HL-60 (cell line): ENCODE data around the gene RBM42.

Source experiments
- CTCF ChIP-seq: IDR thresholded peaks from one replicate; pipeline ENCODE4 v1.5.1; 2011; ENCODE audit warnings: low read length, control low read depth, inconsistent platforms; ENCODE audit not compliant: insufficient read depth
- GABPA ChIP-seq: IDR thresholded peaks from 2 replicates; pipeline ENCODE4 v1.6.1; 2012; ENCODE audit warnings: low read depth
- POLR2AphosphoS5 ChIP-seq: IDR thresholded peaks from 2 replicates; pipeline ENCODE4 v1.6.1; 2012; ENCODE audit warnings: low read depth
- REST ChIP-seq: IDR thresholded peaks from 2 replicates; pipeline ENCODE4 v1.6.1; 2012; ENCODE audit warnings: low read depth; ENCODE audit not compliant: insufficient replicate concordance

- TF ChIP-seq CTCF (no peak), POLR2AphosphoS5 (no peak), REST (no peak), GABPA (no peak)
These were observed 14.7 kb downstream of the RBM42 start for GRCh38 chr19:35643255-35644205.
